Measurements from ENCODE around the gene USP19.

USP19 gene

GRCh38 chr3:49132437-49133225 is 12.0 kb upstream of the USP19 start, which contains the start of gene LAMB2:
LAMB2 (minus strand) TSS chr3:49133050; CDS start chr3:49132867, 183 bp downstream.
- no peak for DNase-seq

DNA sequence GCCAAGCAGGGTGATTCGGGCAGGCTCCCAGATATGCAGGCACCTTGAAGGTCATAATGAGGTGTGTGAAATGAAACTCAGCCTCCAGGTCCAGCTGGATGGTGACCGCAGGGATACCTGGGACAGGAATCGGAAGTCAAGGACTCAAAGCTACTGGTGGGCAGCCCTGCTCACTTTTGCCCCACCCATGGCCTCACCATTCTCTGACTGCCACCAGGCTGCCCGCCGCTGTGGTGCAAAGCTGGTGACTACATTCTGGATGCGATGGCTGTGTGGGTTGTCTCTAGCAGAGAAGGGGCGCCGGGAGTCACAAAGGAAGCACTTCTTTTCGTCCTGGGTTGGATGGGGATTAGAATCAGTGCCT is 11.4 kb upstream of the USP19 start:
- DNase-seq: no peak

- DNase-seq: no peak
These were observed 11.0 kb upstream of the USP19 start for GRCh38 chr3:49131576-49131975.

GRCh38 chr3:49131040-49131439 is 10.4 kb upstream of the USP19 start:
- no peak for DNase-seq

GRCh38 chr3:49124991-49125670 is 4.5 kb upstream of the USP19 start:
- no peak for DNase-seq

DNA sequence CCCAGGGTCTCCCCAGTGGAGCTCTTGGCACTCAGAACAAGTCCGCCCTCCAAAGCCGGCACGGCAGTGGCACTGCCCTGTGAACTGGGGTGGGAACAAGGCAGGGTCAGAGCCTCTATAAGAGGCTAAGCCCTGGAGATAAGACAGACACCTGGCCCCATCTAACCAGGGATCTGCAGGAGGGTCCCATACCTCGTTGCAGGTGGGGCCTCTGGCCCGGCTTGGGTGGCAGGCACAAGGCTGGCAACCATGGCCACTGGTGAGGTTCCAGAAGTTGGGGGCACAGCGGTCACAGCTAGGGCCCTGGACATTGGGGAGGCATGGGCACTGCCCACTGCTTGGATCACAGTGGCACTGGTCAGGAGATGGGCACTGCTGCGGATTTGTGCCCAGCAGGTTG is 3.6 kb upstream of the USP19 start:
- no peak for DNase-seq

DNA sequence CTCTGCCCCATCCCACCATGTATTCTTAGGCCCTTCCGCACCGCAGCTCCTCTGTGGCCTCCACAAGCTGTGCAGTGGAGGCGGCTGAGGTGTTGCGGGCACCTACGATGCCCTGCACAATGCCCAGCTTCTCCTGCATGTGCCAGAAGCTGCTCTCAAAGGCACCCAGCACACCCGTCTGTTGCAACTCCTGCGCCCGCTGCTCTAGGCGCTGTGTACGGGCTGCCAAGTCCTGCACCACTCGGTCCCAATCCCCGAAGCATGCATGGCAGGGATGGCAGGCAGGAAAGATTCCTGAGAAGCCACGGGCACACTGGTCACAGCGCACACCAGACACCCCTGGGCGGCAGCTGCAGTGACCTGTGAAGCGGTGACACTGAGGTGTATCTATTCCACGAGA is 3.1 kb upstream of the USP19 start:
- DNase-seq: no peak

DNA sequence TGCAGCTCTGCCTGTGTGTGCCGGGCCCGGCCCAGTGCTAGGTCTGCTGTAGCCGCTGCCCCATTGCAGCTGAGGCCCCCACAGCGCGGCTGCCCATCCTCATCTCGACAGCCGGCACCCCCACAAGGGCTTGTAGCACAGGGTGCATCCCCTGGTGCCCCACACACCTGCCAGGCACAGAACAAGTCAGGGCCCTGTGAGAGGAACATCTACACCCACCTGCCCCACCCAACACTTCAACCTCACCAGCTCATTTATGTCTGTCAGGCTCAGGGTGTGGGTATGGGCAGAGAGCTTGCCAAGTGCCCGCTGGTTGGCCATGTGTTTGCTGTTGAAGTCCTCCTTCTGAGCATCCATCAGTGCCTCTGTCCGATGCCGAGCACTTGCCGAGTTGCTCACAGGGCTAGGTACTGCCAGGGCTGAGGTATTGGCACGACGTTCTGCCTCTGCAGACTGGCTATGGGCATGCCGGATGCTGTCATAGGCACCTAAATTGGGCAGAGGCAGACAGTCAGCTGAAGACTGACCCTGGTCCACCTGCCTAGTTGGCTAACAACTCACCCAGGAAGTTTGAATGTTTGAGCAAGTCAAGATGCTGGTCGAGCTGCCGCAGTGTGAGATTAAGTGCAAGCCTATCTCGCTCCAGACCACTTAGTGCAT is 2.4 kb upstream of the USP19 start:
- no peak for DNase-seq

GRCh38 chr3:49122451-49122850 is 1.8 kb upstream of the USP19 start:
- no peak for DNase-seq

DNA sequence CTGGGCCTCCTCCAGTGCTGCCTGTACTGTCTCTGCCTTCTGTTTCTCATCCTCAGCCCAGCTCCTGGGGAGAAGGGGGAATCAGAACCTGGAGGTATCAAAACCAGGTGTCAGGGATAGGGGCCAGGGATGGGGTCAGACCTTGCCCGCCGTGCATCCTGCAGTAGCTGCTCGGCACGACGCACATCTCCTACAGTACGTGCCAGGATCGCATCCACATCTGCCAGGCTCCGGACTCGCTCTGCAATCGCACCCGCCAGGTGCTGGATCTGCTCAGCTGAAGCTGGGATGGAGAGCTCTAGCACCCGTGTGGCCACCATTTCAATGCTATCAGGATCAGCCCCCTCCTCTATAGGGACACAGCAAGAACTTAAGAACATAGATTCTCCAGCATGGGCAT is 1.4 kb upstream of the USP19 start:
- DNase-seq: no peak

DNA sequence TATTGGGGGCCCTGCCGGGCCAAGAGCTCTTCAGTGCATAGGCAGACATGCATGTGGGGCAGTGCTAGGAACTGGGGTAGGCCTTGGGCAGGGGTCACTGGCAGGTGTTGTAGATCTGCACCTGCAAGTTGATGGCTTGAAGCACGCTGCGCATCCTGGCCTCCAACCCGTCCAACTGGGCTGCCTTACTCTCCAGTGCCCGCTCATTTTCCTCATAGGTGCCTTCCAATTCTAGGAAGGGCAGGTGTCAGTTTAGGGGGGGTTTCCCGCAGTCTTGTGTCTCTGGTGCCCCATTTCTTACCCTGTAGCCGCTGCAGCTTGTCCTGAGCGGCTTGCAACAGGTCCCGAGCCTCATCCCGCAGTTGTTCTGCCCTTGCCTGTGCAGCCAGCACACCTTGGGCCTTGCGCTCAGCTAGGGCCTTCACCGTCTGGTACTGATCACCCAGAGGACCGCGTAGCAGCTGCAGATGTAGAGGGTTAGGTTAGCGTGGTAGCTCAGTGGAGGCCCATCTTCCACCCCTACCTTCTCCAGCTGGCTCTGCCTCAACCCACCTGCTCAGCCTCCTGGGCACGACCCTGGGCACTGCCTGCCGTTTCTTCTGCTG is 611 bp upstream of the USP19 start:
- DNase-seq: peak in 2 of 6 experiments; percentile 38 to 41

- DNase-seq: peak in 1 of 6 experiments; percentile 45
These were observed 556 bp downstream of the USP19 start for GRCh38 chr3:49120096-49120437.

GRCh38 chr3:49119439-49119838 is 1.2 kb downstream of the USP19 start:
- DNase-seq: no peak

GRCh38 chr3:49119036-49119435 is 1.6 kb downstream of the USP19 start:
- no peak for DNase-seq

DNA sequence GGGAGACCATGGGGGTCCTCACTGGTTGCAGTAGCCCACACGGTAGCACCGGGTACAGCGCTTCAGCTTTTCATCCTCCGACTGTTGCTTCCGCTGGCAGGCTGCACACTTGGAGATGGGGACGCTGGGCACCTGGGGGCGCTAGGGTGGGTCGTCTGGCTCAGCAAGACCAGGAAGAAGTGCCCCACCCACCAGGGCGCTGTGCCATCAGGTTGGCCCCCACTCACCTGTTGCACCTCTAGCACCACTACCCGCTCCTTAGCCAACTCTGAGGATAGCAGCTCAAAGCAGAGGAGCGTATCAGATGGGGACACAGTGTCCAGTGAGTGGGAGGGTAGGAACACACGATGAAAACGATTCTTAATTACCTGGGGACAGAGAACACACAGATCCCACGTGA is 8.4 kb downstream of the USP19 start:
- no peak for DNase-seq

GRCh38 chr3:49111347-49111746 is 9.3 kb downstream of the USP19 start:
- no peak for DNase-seq

DNA sequence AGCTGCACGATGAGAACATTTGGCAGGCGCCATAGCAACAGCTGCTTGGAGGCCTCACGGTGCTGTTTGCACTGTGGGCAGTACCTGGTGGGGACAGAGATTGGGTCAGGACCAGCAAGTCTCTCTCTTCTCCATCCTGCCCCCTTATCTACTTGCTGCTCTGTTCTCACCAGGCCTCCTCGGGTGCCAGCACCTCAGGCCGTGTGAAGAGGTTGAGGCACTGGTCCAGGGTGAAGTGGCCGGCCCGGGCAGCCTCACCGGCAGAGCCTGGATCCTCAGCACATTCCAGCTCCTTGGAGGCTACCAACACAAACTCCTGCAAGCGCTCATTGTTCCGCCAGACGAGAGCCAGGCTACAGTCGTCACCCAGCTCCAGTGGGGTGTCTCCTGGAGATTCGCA is 9.8 kb downstream of the USP19 start:
- DNase-seq: no peak

DNA sequence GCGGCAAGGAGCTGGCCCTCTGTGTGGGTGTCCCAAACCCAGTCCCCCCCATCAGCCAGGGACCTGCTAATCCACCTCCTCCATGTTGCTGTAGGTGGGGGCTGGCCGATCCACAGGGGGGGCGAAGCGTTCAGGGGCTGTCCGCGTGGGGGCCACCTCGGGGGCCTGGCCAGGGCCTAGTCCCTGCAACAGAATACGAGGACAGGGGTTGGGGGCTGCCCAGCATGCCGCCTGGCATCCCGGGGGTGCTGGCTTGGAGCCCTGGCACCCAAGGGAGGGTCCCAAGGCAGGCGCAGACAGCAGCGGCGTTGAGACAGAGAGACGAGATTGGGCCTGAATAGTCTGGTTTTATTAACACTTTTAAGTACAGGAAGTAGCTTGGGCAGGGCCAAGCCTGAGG is 12.3 kb downstream of the USP19 start:
- DNase-seq: no peak

- DNase-seq: peak; percentile 79 to 89 (median 84)
These were observed 16.0 kb downstream of the USP19 start, which contains the start of gene QARS1 for GRCh38 chr3:49104427-49105291. QARS1 (minus strand) TSS chr3:49104757; CDS start chr3:49104733, 24 bp downstream.

- no peak for DNase-seq
These were observed 16.6 kb downstream of the USP19 start for GRCh38 chr3:49104052-49104426.

GRCh38 chr3:49100046-49100615 is 20.5 kb downstream of the USP19 start:
- DNase-seq: no peak
